HEK293T (cell line): Measurements from ENCODE around the gene CFAP74.

Experiments
- ARNT ChIP-seq: fragments of 450-650 bp; IDR thresholded peaks from 2 replicates; pipeline ENCODE4 v1.6.1; 2017; ENCODE audit warnings: mild to moderate bottlenecking
- FOXA1 ChIP-seq: fragments of 450-650 bp; IDR thresholded peaks from 2 replicates; pipeline ENCODE4 v1.6.1; 2016; ENCODE audit warnings: mild to moderate bottlenecking
- FOXK2 ChIP-seq: fragments of 450-650 bp; IDR thresholded peaks from 2 replicates; pipeline ENCODE4 v1.6.1; 2016; ENCODE audit warnings: mild to moderate bottlenecking
- HDGF ChIP-seq: fragments of 450-650 bp; IDR thresholded peaks from 2 replicates; pipeline ENCODE4 v1.6.1; 2017; ENCODE audit warnings: antibody characterized with exemption, borderline replicate concordance
- SP1 ChIP-seq: fragments of 450-650 bp; IDR thresholded peaks from 2 replicates; pipeline ENCODE4 v1.6.1; 2017
- ZNF384 ChIP-seq: fragments of 450-650 bp; IDR thresholded peaks from 2 replicates; pipeline ENCODE4 v1.6.1; 2016

GRCh38 chr1:1918901-1919303 is 84.7 kb downstream of the CFAP74 start, which contains the start of gene TMEM52:
- no peak for TF ChIP-seq FOXK2
- no peak for TF ChIP-seq FOXA1
- TF ChIP-seq HDGF = no peak
- TF ChIP-seq ARNT = no peak
- TF ChIP-seq ZNF384 = no peak
- no peak for TF ChIP-seq SP1
